ENCODE results near the gene MGRN1. TPM values are rescaled to one million over a fixed set of nuclear protein-coding genes. Genes with fewer than 3 reads are reported as not detected.

The MGRN1 gene
- polyA plus RNA-seq, 1 donor from 2014 or later, result 35.9 TPM

DNA sequence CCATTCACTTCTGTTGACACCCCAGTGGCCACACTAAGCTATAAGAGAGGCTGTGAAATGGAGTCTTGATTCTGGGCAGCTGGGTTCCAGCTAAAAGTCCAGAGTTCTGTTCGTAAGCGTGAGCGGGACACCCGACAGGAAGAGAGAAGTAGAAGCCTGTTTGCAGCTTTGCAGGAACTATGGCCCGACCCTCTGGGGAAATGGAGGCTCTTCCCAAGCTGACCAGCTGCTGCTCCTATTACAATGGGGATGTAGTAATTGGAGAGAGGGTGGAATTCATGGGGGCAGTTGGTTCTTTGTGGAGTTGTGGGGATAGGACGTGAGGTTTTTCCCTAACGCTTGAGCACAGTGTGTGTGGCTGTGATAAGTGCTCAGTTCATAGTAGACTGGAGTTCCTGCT lies 38.3 kb upstream of the MGRN1 start:
- H4K20me1 ChIP-seq (ENCODE audit: insufficient read depth), result no peaks in the 10 kb centered on the region
- H3K4me3 ChIP-seq (ENCODE audit: low read length), result no peak overlapping the region
- no peak overlapping the region for H3K27ac ChIP-seq (ENCODE audit: low read length)
- H3F3A ChIP-seq (ENCODE audit: insufficient read depth, low read length, poor library complexity, severe bottlenecking), result no peaks in the 10 kb centered on the region
- no peak for TF ChIP-seq TAF1 (IDR thresholded peaks at IDR 0.05; ENCODE audit: low read depth)
- H3K27me3 ChIP-seq (ENCODE audit: insufficient read depth, low read depth, low read length), result no peaks in the 10 kb centered on the region
- no peaks in the 10 kb centered on the region for H3K9me3 ChIP-seq (ENCODE audit: low read length)
- no peaks in the 10 kb centered on the region for H3K9me2 ChIP-seq (ENCODE audit: insufficient read depth, low read length)
- no peaks in the 10 kb centered on the region for H3K79me2 ChIP-seq (replicated peaks; ENCODE audit: insufficient read depth, low read length)
- no peak overlapping the region for H3K9ac ChIP-seq (ENCODE audit: low read length)
- no peak overlapping the region for H2AFZ ChIP-seq (ENCODE audit: low read depth, low read length)
- no peak overlapping the region for H3K4me2 ChIP-seq (ENCODE audit: low read length)
- no peaks in the 10 kb centered on the region for H3K36me3 ChIP-seq (ENCODE audit: insufficient read depth, low read length)

DNA sequence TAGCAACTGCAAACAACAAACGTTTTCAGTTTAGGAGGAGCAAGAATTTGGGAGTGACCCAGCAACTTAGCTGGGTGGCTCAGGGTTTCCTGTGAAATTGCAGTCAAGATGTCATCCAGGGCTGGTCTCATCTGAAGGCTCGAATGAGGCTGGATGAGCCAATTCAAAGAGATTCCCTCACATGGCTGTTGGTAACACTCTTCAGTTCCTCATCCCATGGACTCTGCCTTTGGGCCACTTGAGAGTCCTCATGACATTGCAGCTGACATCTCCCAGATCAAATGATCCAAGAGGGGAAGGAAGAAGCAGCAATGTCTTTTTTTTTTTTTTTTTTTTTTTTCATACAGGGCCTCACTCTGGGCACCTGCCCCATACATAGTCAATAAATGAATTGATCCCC lies 36.2 kb upstream of the MGRN1 start:
- no peaks in the 10 kb centered on the region for H3K9me2 ChIP-seq (ENCODE audit: insufficient read depth, low read length)
- H3K4me3 ChIP-seq (ENCODE audit: low read length), result no peak overlapping the region
- H3K4me2 ChIP-seq (ENCODE audit: low read length), result no peak overlapping the region
- H3F3A ChIP-seq (ENCODE audit: insufficient read depth, low read length, poor library complexity, severe bottlenecking), result no peaks in the 10 kb centered on the region
- H3K27ac ChIP-seq (ENCODE audit: low read length), result no peak overlapping the region
- H4K20me1 ChIP-seq (ENCODE audit: insufficient read depth), result no peaks in the 10 kb centered on the region
- H3K9me3 ChIP-seq (ENCODE audit: low read length), result no peaks in the 10 kb centered on the region
- TF ChIP-seq, protein P1, sequence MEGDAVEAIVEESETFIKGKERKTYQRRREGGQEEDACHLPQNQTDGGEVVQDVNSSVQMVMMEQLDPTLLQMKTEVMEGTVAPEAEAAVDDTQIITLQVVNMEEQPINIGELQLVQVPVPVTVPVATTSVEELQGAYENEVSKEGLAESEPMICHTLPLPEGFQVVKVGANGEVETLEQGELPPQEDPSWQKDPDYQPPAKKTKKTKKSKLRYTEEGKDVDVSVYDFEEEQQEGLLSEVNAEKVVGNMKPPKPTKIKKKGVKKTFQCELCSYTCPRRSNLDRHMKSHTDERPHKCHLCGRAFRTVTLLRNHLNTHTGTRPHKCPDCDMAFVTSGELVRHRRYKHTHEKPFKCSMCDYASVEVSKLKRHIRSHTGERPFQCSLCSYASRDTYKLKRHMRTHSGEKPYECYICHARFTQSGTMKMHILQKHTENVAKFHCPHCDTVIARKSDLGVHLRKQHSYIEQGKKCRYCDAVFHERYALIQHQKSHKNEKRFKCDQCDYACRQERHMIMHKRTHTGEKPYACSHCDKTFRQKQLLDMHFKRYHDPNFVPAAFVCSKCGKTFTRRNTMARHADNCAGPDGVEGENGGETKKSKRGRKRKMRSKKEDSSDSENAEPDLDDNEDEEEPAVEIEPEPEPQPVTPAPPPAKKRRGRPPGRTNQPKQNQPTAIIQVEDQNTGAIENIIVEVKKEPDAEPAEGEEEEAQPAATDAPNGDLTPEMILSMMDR (IDR thresholded peaks at IDR 0.05; ENCODE audit: poor library complexity, severe bottlenecking), result no peak
- H3K36me3 ChIP-seq (ENCODE audit: insufficient read depth, low read length), result no peaks in the 10 kb centered on the region
- no peaks in the 10 kb centered on the region for H3K79me2 ChIP-seq (replicated peaks; ENCODE audit: insufficient read depth, low read length)
- no peaks in the 10 kb centered on the region for H3K27me3 ChIP-seq (ENCODE audit: insufficient read depth, low read depth, low read length)
- no peak overlapping the region for H3K9ac ChIP-seq (ENCODE audit: low read length)
- no peak overlapping the region for H2AFZ ChIP-seq (ENCODE audit: low read depth, low read length)

DNA sequence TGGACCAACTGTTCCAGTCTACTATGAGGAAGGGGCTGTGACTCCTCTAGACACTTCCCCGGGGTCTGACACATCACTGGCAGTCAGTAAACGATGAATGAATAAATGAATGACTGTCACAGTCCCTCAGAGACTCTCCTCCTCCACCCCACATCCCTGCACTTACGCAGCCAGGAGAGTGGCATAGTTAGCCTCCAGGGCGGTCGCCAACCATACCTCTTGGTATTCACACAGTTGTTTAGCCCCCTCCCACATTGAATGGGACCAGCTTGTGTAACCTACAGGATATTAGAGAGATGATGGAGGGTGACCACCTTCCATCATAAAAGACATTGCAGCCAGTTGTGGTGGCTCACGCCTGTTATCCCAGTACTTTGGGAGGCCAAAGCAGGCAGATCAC lies 35.7 kb upstream of the MGRN1 start:
- Histone ChIP-seq H3K27me3 (ENCODE audit: insufficient read depth, low read depth, low read length) (no peaks in the 10 kb centered on the region), H3K4me3 (ENCODE audit: low read length) (no peak overlapping the region), H3K9ac (ENCODE audit: low read length) (no peak overlapping the region), H3K79me2 (replicated peaks; ENCODE audit: insufficient read depth, low read length) (no peaks in the 10 kb centered on the region), H3K4me2 (ENCODE audit: low read length) (no peak overlapping the region), H3K9me3 (ENCODE audit: low read length) (no peaks in the 10 kb centered on the region), H3F3A (ENCODE audit: insufficient read depth, low read length, poor library complexity, severe bottlenecking) (no peaks in the 10 kb centered on the region), H2AFZ (ENCODE audit: low read depth, low read length) (no peak overlapping the region), H3K27ac (ENCODE audit: low read length) (no peak overlapping the region), H4K20me1 (ENCODE audit: insufficient read depth) (no peaks in the 10 kb centered on the region), H3K9me2 (ENCODE audit: insufficient read depth, low read length) (no peaks in the 10 kb centered on the region), H3K36me3 (ENCODE audit: insufficient read depth, low read length) (no peaks in the 10 kb centered on the region)
- TF ChIP-seq, protein P2, sequence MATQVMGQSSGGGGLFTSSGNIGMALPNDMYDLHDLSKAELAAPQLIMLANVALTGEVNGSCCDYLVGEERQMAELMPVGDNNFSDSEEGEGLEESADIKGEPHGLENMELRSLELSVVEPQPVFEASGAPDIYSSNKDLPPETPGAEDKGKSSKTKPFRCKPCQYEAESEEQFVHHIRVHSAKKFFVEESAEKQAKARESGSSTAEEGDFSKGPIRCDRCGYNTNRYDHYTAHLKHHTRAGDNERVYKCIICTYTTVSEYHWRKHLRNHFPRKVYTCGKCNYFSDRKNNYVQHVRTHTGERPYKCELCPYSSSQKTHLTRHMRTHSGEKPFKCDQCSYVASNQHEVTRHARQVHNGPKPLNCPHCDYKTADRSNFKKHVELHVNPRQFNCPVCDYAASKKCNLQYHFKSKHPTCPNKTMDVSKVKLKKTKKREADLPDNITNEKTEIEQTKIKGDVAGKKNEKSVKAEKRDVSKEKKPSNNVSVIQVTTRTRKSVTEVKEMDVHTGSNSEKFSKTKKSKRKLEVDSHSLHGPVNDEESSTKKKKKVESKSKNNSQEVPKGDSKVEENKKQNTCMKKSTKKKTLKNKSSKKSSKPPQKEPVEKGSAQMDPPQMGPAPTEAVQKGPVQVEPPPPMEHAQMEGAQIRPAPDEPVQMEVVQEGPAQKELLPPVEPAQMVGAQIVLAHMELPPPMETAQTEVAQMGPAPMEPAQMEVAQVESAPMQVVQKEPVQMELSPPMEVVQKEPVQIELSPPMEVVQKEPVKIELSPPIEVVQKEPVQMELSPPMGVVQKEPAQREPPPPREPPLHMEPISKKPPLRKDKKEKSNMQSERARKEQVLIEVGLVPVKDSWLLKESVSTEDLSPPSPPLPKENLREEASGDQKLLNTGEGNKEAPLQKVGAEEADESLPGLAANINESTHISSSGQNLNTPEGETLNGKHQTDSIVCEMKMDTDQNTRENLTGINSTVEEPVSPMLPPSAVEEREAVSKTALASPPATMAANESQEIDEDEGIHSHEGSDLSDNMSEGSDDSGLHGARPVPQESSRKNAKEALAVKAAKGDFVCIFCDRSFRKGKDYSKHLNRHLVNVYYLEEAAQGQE (IDR thresholded peaks at IDR 0.05; ENCODE audit: borderline replicate concordance), result no peak
- no peak for TF ChIP-seq TAF1 (IDR thresholded peaks at IDR 0.05; ENCODE audit: low read depth)

DNA sequence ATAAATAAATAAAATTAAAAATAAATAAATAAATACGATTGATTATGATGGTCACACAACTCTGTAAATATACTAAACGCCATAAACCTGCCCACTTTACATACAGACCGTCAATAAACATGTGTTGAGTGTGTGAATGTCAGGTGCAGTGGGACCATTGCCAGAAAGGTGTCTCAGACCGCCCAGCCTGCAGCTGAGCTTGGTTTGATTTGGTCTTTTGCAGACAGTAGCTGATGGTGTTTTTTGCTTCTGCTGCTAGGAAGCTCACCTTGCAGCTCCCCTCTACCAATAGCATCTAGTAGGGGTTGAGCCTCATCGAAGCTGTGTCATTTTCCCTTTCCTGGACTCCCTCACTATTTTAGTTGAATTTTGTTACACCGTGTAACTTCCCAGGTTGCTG lies 33.4 kb upstream of the MGRN1 start:
- Histone ChIP-seq H3K79me2 (replicated peaks; ENCODE audit: insufficient read depth, low read length) (no peaks in the 10 kb centered on the region), H3K9ac (ENCODE audit: low read length) (no peak overlapping the region), H2AFZ (ENCODE audit: low read depth, low read length) (no peak overlapping the region), H3K9me2 (ENCODE audit: insufficient read depth, low read length) (no peaks in the 10 kb centered on the region), H3K36me3 (ENCODE audit: insufficient read depth, low read length) (no peaks in the 10 kb centered on the region), H3K4me2 (ENCODE audit: low read length) (no peak overlapping the region), H3K9me3 (ENCODE audit: low read length) (no peaks in the 10 kb centered on the region), H3K4me3 (ENCODE audit: low read length) (no peak overlapping the region), H4K20me1 (ENCODE audit: insufficient read depth) (no peaks in the 10 kb centered on the region), H3F3A (ENCODE audit: insufficient read depth, low read length, poor library complexity, severe bottlenecking) (no peaks in the 10 kb centered on the region), H3K27me3 (ENCODE audit: insufficient read depth, low read depth, low read length) (no peaks in the 10 kb centered on the region), H3K27ac (ENCODE audit: low read length) (no peak overlapping the region)
- no peak for TF ChIP-seq RAD21 (conservative IDR thresholded peaks at IDR 0.05)
- no peak for TF ChIP-seq TAF1 (IDR thresholded peaks at IDR 0.05; ENCODE audit: low read depth)
- TF ChIP-seq MXI1 (conservative IDR thresholded peaks at IDR 0.05; ENCODE audit: poor library complexity, severe bottlenecking), result no peak
- no peak for TF ChIP-seq SMC3 (conservative IDR thresholded peaks at IDR 0.05; ENCODE audit: poor library complexity)
- TF ChIP-seq, protein P1 (IDR thresholded peaks at IDR 0.05; ENCODE audit: poor library complexity, severe bottlenecking), result no peak
- TF ChIP-seq POLR2AphosphoS5 (IDR thresholded peaks at IDR 0.05), result no peak
- no peak for TF ChIP-seq EP300 (conservative IDR thresholded peaks at IDR 0.05; ENCODE audit: poor library complexity, severe bottlenecking)

All from neural cell (in vitro differentiated cells).